HepG2 (cell line): Measurements from ENCODE around the gene ALG9. TPM values are rescaled to one million over a fixed set of nuclear protein-coding genes. Genes with fewer than 3 reads are reported as not detected.
A peak's percentile ranks its signal among the peaks of the same experiment; 100 is the strongest.

ENCODE experiments used
- DPF2 ChIP-seq: sonication (generic); formaldehyde crosslinking; IDR thresholded peaks from 2 replicates; pipeline ENCODE4 v1.4.0; 2020; ENCODE audit warnings: mild to moderate bottlenecking, low read depth, missing genetic modification reagents, borderline replicate concordance
- EEA1 ChIP-seq: sonication (generic); formaldehyde crosslinking; IDR thresholded peaks from 2 replicates; pipeline ENCODE4 v1.5.1; 2020; ENCODE audit warnings: mild to moderate bottlenecking, missing genetic modification reagents, borderline replicate concordance
- GLI4 ChIP-seq: sonication (generic); formaldehyde crosslinking; IDR thresholded peaks from 2 replicates; pipeline ENCODE4 v1.5.1; 2020; ENCODE audit warnings: missing genetic modification reagents, mild to moderate bottlenecking, moderate library complexity, borderline replicate concordance
- HHEX ChIP-seq: IDR thresholded peaks from 2 replicates; pipeline ENCODE4 v1.6.1; 2016; ENCODE audit warnings: control low read depth
- IRF2 ChIP-seq: IDR thresholded peaks from 2 replicates; pipeline ENCODE4 v1.6.1; 2018; ENCODE audit warnings: missing genetic modification reagents, missing compliant biosample characterization
- KDM5A ChIP-seq: fragments of 200-600 bp; sonication (generic); IDR thresholded peaks from 2 replicates; pipeline ENCODE4 v1.7.0; 2018; ENCODE audit warnings: antibody characterized with exemption, mild to moderate bottlenecking, low read length, borderline replicate concordance
- KLF13 ChIP-seq: sonication (generic); formaldehyde crosslinking; IDR thresholded peaks from 2 replicates; pipeline ENCODE4 v1.4.0; 2020; ENCODE audit warnings: mild to moderate bottlenecking, missing genetic modification reagents
- LCORL ChIP-seq, 2 experiments: fragments of 450-650 bp in 1 of 2; sonication (generic) in 1 of 2; formaldehyde crosslinking in 1 of 2; IDR thresholded peaks; 2 replicates each; pipeline versions ENCODE4 v1.5.0 to v1.6.1; 2017 to 2020; ENCODE audit warnings: antibody characterized with exemption in 1 of 2, missing genetic modification reagents in 1 of 2
- MAX ChIP-seq: IDR thresholded peaks from 2 replicates; pipeline ENCODE4 v1.6.1; 2012; ENCODE audit warnings: inconsistent platforms
- MEIS1 ChIP-seq: sonication (generic); formaldehyde crosslinking; IDR thresholded peaks from 2 replicates; pipeline ENCODE4 v1.9.0; 2021; ENCODE audit warnings: mild to moderate bottlenecking, missing genetic modification reagents, moderate library complexity, borderline replicate concordance
- MEIS2 ChIP-seq: sonication (generic); formaldehyde crosslinking; IDR thresholded peaks from 2 replicates; pipeline ENCODE4 v1.9.0; 2021; ENCODE audit warnings: mild to moderate bottlenecking, missing genetic modification reagents
- MTF2 ChIP-seq: sonication (generic); formaldehyde crosslinking; IDR thresholded peaks from 2 replicates; pipeline ENCODE4 v1.5.0; 2020; ENCODE audit warnings: missing genetic modification reagents, borderline replicate concordance
- MYC ChIP-seq: sonication (generic); formaldehyde crosslinking; IDR thresholded peaks from 2 replicates; pipeline ENCODE4 v1.9.0; 2021; ENCODE audit warnings: missing genetic modification reagents, borderline replicate concordance
- NAIF1 ChIP-seq: sonication (generic); formaldehyde crosslinking; IDR thresholded peaks from 2 replicates; pipeline ENCODE4 v1.5.0; 2020; ENCODE audit warnings: mild to moderate bottlenecking, missing genetic modification reagents, borderline replicate concordance
- ONECUT2 ChIP-seq: sonication (generic); formaldehyde crosslinking; IDR thresholded peaks from 2 replicates; pipeline ENCODE4 v1.4.0; 2020; ENCODE audit warnings: missing genetic modification reagents
- PAWR ChIP-seq: sonication (generic); formaldehyde crosslinking; IDR thresholded peaks from 2 replicates; pipeline ENCODE4 v1.4.0; 2020; ENCODE audit warnings: missing genetic modification reagents, mild to moderate bottlenecking, borderline replicate concordance
- SALL1 ChIP-seq: sonication (generic); formaldehyde crosslinking; IDR thresholded peaks from 2 replicates; pipeline ENCODE4 v1.8.0; 2022; ENCODE audit warnings: mild to moderate bottlenecking, missing genetic modification reagents
- SIX1 ChIP-seq: sonication (generic); formaldehyde crosslinking; IDR thresholded peaks from 2 replicates; pipeline ENCODE4 v1.4.0; 2020; ENCODE audit warnings: missing genetic modification reagents, borderline replicate concordance
- TBP ChIP-seq: sonication (generic); formaldehyde crosslinking; IDR thresholded peaks from 2 replicates; pipeline ENCODE4 v1.5.0; 2020; ENCODE audit warnings: missing genetic modification reagents
- U2AF1 ChIP-seq: fragments of 200-400 bp; formaldehyde crosslinking; optimal IDR thresholded peaks from 2 replicates; pipeline ENCODE3; 2017; ENCODE audit warnings: mild to moderate bottlenecking, low read depth, low read length
- YEATS2 ChIP-seq: sonication (generic); formaldehyde crosslinking; IDR thresholded peaks from 2 replicates; pipeline ENCODE4 v1.4.0; 2020; ENCODE audit warnings: missing genetic modification reagents, borderline replicate concordance
- ZFP36 ChIP-seq: fragments of 150-350 bp; IDR thresholded peaks from 2 replicates; pipeline ENCODE4 v1.6.1; 2018; ENCODE audit warnings: borderline replicate concordance, low read length, low read depth; ENCODE audit not compliant: partially characterized antibody
- ZFY ChIP-seq: sonication (generic); formaldehyde crosslinking; IDR thresholded peaks from 2 replicates; pipeline ENCODE4 v1.4.0; 2020; ENCODE audit warnings: missing genetic modification reagents
- ZNF235 ChIP-seq: sonication (generic); formaldehyde crosslinking; IDR thresholded peaks from 2 replicates; pipeline ENCODE4 v1.8.1; 2023; ENCODE audit warnings: mild to moderate bottlenecking, missing genetic modification reagents, borderline replicate concordance
- ZNF451 ChIP-seq: sonication (generic); formaldehyde crosslinking; IDR thresholded peaks from 2 replicates; pipeline ENCODE4 v1.5.0; 2020; ENCODE audit warnings: mild to moderate bottlenecking, missing genetic modification reagents
- ZNF501 ChIP-seq: sonication (generic); formaldehyde crosslinking; IDR thresholded peaks from 2 replicates; pipeline ENCODE4 v1.5.1; 2020; ENCODE audit warnings: mild to moderate bottlenecking, moderate library complexity, missing genetic modification reagents
- polyA plus RNA-seq, 8 experiments: library from polyadenylated mRNA; depleted of rRNA in 3 of 8; stranded (reverse) in 7 of 8; unstranded in 1 of 8; fragments of >200 nt; fragmentation: Illumina TruSeq in 4 of 8; extraction: Trizol in 4 of 8; gene quantifications; 2 replicates each; pipeline versions ENCODE4 v1.2.1 to v1.2.3, GENCODE V29; 2011 to 2016; ENCODE audit warnings: low read depth in 4 of 8, missing spikeins in 1 of 8, mixed read lengths in 1 of 8; ENCODE audit not compliant: insufficient read depth in 1 of 8
- total RNA-seq, 5 experiments: library from RNA; depleted of rRNA; stranded (reverse); fragments of >200 nt; fragmentation: Illumina TruSeq; extraction: Trizol; gene quantifications; 2 replicates each; pipeline ENCODE4 v1.2.3, GENCODE V29; 2016; ENCODE audit warnings: low read depth in 1 of 5
- TF ChIP-seq, protein P1 (sequence below): IDR thresholded peaks from 2 replicates; pipeline ENCODE4 v1.6.1; 2016
- TF ChIP-seq, protein P2 (sequence below): sonication (generic); formaldehyde crosslinking; IDR thresholded peaks from 2 replicates; pipeline ENCODE4 v1.4.0; 2020; ENCODE audit warnings: missing genetic modification reagents; ENCODE audit errors: not compliant biosample characterization

The ALG9 gene
- total and polyA plus RNA-seq, 2 of the 13 experiments (the other 11 are each of a cell fraction or from before 2014, with no cell fraction given): 39.4 to 40.6 TPM

- TF ChIP-seq ZNF451 (CRISPR knock-in tag): no peak
- TF ChIP-seq GLI4 (CRISPR knock-in tag): peak; percentile 58; the same call in 1 of the 2 replicates
- peak; percentile 85 for TF ChIP-seq ZFY (CRISPR knock-in tag)
- TF ChIP-seq EEA1 (CRISPR knock-in tag): 0 out of 2 replicates have a peak, but pooled peaks have one; percentile 70
- no peak for TF ChIP-seq LCORL (IDR thresholded peaks at IDR 0.05)
- 0 out of 2 replicates have a peak, but pooled peaks have one; percentile 13 for TF ChIP-seq LCORL (CRISPR knock-in tag; IDR thresholded peaks at IDR 0.05)
- TF ChIP-seq, protein P1, sequence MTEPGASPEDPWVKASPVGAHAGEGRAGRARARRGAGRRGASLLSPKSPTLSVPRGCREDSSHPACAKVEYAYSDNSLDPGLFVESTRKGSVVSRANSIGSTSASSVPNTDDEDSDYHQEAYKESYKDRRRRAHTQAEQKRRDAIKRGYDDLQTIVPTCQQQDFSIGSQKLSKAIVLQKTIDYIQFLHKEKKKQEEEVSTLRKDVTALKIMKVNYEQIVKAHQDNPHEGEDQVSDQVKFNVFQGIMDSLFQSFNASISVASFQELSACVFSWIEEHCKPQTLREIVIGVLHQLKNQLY: no peak
- TF ChIP-seq DPF2 (CRISPR knock-in tag): no peak
- no peak for TF ChIP-seq IRF2 (CRISPR knock-in tag)
- peak; percentile 82; the same call in 1 of the 2 replicates for TF ChIP-seq NAIF1 (CRISPR knock-in tag)
- peak; percentile 66; the same call in 1 of the 2 replicates for TF ChIP-seq MTF2 (CRISPR knock-in tag)
- TF ChIP-seq HHEX (CRISPR knock-in tag): no peak
- no peak for TF ChIP-seq ZNF235 (CRISPR knock-in tag)
- no peak for TF ChIP-seq MEIS1 (CRISPR knock-in tag)
- TF ChIP-seq SALL1 (CRISPR knock-in tag): peak; percentile 59; the same call in 1 of the 2 replicates
- TF ChIP-seq YEATS2: 0 out of 2 replicates have a peak, but pooled peaks have one; percentile 17
- no peak for TF ChIP-seq MEIS2 (CRISPR knock-in tag)
- peak; percentile 31; the same call in 1 of the 2 replicates for TF ChIP-seq ZNF501 (CRISPR knock-in tag)
- TF ChIP-seq TBP (CRISPR knock-in tag): no peak
- TF ChIP-seq KLF13 (CRISPR knock-in tag): no peak
- TF ChIP-seq PAWR (CRISPR knock-in tag): no peak
- TF ChIP-seq, protein P2, sequence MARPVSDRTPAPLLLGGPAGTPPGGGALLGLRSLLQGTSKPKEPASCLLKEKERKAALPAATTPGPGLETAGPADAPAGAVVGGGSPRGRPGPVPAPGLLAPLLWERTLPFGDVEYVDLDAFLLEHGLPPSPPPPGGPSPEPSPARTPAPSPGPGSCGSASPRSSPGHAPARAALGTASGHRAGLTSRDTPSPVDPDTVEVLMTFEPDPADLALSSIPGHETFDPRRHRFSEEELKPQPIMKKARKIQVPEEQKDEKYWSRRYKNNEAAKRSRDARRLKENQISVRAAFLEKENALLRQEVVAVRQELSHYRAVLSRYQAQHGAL (CRISPR knock-in tag): peak; percentile 41
- TF ChIP-seq ZFP36: no peak
- peak; percentile 66 for TF ChIP-seq MYC (CRISPR knock-in tag)
- no peak for TF ChIP-seq ONECUT2 (CRISPR knock-in tag)
- peak; percentile 51; the same call in 1 of the 2 replicates for TF ChIP-seq MAX
- TF ChIP-seq KDM5A: peak; percentile 42; the same call in 1 of the 2 replicates
- TF ChIP-seq U2AF1: no peak
- TF ChIP-seq SIX1 (CRISPR knock-in tag): no peak
These were observed 105.2 kb downstream of the ALG9 start, which contains the start of gene PPP2R1B (continued) for GRCh38 chr11:111765984-111766833.
